H54 (cell line): ENCODE data around the gene SVIL.
"Not testable (repeated sequence)": the region's sequence is repeated elsewhere in the genome, so short reads cannot be mapped to it uniquely, and the experiment has no call there.

Experiments used
- DNase-seq: peaks from one replicate; pipeline ENCODE4 v3.0.0; 2011; ENCODE audit warnings: low spot score, mixed read lengths; ENCODE audit not compliant: insufficient read length
- FAIRE-seq: peaks from 3 replicates; lab custom pipeline; 2011; peaks lifted over from hg19 to GRCh38; lab: Jason Lieb, UNC
- POLR2A ChIP-seq: IDR thresholded peaks from 2 replicates; pipeline ENCODE4 v1.6.1; 2011; ENCODE audit warnings: low read depth, mild to moderate bottlenecking, low read length

Gene SVIL

DNA sequence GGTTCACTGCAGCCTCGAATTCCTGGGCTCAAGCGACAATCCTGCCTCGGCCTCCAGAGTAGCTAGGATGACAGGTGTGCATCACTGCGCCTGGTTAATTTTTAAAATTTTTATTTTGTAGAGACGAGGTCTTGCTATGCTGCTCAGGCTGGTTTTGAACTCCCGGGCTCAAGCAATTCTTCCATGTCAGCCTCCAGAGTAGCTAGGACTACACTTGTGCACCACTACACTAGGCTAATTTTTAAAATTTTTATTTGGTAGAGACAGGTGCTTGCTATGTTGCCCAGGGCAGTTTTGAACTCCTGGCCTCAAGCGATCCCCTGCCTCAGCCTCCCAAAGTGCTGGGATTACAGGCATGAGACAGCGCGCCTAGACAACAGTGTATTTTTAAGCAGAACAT, 120.5 kb downstream of the SVIL start:
- no peak for TF ChIP-seq POLR2A
- FAIRE-seq (no peak), DNase-seq (no peak)

DNA sequence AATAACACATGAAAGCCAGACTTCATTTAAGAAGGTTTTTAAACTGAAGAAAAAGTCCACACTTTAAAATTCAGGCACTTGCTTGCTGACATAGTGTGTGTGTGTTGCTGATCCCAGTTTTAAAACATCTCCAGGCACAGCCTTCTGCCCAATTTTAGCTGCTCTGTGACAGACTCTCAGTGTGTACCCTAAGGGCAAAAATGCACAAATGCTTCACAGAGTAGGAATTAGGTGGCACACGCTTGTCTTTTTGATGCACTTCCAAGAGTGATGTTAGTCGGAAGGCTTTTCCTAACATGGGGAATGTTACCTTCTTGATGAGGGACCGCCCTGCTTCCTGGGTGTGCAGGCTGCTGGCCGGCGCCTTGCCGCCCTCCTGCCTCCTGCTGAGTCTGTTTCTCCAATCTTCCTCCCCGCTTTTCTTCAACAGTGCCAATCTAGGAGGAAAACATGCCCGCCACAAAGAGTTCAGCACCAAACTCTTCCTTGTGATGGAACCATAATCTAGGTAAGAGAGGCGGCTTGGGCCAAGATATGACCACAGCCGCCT, 122.3 kb downstream of the SVIL start:
- FAIRE-seq (no peak), DNase-seq (no peak)
- no peak for TF ChIP-seq POLR2A

DNA sequence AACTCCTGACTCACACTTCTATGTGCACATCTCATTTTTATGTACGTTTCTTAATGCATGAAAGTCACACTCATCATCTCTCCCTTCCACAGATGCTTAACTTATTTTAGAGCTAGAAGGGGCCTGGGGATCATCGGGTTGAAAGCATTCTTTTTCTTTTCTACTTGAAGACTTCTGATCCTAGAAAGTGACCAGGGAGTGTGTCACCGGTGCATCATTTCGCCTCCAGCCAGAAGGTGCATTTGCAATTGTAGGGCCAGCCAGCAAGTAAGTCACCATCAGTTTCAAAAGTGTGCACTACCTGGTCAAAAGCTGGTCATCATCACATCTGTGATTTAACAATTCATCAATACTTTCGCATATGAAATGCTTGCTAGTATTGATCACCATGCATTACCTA, 123.0 kb downstream of the SVIL start:
- not testable (repeated sequence) for DNase-seq, FAIRE-seq

DNA sequence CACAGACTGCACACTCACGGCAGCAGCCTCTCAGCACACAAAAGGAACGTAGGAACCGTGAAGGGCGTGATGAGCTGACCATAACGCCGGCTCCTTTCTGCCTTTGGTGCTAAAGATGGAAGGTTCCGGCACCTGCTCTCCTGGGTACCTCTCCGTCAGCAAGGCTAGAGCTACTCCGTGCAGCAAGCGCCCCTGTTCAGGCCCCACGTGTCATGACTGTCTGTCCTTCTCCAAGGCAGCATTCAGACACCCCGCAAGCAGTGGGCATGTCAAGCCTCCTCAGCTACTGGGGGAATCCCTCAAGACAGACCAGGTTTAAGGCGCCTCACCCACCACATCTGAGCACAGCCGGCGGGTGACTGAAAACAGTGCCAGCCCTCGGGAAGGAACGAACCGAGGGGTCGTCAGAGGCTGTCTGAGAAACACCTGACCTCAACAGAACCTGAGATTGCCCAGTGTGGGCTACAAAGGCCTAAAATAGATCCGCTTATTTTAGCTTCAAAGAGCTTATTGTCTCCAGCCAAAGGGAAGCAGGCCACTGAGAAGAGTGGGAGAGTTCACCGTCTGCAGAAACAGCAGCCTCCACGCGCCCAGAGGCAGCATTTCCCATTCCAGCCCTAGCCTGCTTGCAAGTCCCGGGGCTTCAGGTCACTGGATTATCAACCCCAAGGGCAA, 124.2 kb downstream of the SVIL start:
- DNase-seq, FAIRE-seq: not testable (repeated sequence)

DNA sequence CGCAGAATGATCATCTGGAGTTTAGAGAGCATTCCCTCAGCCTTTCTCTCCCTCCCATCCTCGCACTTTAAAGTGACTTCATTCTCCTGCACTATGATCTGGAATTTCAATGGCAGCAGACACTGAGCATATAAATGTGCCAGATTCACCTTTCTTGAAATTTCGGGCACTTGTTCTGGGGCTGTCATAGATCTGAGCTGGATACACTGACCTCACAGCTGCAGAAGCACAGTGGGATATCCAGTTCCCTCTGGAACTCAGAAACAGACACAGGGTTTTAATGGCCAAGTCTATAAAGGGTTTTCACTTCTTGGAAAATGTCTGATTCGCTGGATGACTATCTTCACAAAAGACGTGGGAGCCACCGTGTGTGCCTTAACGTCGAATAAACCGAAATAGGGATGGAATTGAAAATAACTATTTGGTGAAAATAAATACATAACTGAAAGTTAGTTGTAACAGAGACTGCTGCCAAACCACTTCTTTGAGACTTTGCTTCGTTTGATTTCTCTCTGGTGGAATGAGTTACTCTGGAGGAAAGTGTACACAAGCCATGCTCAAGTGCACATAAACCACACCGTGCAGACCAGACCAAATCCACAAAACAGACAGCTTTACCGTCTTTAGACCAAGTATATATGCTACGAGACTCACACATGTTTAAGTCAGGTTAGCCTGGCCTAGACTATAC, 126.1 kb downstream of the SVIL start:
- no peak for FAIRE-seq
- no peak for DNase-seq
- TF ChIP-seq POLR2A = no peak

DNA sequence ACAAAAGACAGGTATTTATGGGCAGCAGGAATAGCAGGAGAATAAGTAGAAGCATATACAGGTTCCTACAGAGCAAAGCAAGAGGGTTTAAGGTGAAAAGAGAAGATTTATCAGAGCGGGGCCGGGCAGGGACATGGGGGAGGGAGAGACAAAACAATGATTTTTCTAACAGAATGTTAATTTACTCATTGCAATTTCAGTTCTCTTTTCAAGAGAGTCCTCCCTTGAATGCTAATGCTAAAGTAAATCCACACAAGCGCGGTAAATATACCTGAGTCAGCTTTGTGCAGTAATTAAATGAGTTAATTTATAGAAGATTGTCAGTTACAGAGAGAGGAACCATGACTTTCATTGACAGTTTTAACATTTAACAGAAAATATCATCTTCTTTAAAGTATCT, 127.0 kb downstream of the SVIL start:
- DNase-seq, FAIRE-seq: not testable (repeated sequence)

DNA sequence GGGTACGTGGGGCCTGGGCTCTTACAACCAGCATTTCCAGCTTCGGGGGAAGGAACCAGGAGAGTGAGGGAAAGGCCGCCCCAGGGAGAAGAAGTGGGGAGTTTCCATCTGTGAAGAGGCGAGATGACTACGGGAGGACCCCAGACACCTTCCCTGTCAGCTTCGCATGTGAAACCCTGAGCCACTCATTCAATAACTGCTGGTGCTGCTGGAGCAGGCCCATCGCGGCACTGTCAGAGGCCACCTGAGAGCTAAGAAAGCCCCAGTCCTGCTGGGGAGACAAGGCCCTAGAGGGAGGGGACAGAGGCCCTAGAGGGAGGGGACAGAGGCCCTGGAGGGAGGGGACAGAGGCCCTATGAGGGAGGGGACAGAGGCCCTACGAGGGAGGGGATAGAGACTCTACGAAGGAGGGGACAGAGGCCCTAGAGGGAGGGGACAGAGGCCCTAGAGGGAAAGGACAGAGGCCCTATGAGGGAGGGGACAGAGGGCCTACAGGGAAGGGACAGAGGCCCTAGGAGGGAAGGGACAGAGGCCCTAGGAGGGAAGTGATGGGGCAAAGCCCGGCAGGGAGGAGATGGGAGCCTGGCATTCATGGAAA, 128.3 kb downstream of the SVIL start:
- DNase-seq, FAIRE-seq: not testable (repeated sequence)

DNA sequence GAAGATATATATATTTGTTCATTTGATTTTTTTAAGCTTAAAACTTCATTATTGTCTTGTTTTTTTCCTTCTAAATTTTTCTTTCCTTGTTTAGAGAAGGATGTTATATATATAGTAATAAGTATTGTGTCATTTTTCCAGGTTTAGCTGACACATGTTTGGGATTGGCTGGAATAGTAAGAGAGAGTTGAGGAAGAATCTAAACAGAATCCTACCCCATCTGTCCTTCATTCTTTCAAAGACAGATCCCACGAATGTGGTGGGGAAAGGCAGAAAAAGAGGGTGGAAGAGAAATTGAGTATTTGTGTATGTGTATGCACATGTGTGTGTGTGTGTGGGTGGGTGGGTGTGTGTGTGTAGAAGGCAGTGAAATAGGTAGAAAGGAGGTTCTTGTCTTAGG, 132.4 kb downstream of the SVIL start:
- DNase-seq (no peak), FAIRE-seq (no peak)
- TF ChIP-seq POLR2A = no peak

DNA sequence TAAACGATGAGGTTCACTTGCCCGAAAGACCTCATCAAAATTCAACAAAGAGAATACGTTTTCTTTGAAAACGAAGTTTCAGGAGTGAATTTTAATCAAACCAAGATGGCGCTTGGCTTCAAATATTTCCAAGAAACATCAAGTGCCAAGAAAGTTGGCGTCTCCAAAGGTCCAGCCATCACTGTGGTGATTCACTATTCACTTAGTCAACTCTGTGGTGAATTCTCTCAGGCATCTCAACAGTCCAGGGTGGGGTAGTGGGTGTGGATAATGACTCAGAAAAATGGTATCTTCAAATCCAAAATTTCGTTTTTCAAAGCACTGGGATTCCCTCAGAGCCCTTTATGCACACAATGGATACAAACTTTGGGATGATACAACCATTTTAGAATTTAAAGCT, 133.1 kb downstream of the SVIL start:
- peak; percentile 66 for DNase-seq
- no peak for TF ChIP-seq POLR2A

DNA sequence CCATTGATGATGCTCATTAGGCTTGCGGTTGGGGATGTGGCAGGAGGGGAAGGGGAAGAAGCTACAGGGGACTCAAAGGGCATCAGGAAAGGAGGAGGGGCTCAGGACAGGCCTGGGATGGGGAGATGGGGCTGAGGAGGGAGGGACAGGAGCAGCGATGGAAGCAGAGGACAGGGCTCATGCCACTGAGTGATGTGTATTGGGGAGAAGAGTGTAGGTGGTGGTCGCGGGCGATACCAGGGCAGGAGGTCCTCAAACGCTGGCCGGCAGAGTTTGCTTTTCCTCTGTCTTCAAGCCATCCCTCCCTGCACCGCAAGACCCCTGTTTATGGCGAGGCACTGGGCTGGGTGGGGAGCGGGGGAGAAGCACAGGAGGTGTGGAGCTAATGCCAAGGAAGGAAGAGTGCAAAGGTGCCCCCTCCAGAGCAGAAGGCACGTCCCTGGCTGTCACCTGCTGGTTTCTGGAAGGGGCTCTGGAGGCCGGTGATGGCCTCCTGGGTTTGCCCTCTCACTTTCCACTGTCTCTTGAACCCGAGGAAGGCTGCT, 134.7 kb downstream of the SVIL start:
- TF ChIP-seq POLR2A = no peak
- FAIRE-seq (no peak), DNase-seq (no peak)

More for the DNA sequence above, 133.1 kb downstream of the SVIL start:
- peak; percentile 92 for FAIRE-seq

DNA sequence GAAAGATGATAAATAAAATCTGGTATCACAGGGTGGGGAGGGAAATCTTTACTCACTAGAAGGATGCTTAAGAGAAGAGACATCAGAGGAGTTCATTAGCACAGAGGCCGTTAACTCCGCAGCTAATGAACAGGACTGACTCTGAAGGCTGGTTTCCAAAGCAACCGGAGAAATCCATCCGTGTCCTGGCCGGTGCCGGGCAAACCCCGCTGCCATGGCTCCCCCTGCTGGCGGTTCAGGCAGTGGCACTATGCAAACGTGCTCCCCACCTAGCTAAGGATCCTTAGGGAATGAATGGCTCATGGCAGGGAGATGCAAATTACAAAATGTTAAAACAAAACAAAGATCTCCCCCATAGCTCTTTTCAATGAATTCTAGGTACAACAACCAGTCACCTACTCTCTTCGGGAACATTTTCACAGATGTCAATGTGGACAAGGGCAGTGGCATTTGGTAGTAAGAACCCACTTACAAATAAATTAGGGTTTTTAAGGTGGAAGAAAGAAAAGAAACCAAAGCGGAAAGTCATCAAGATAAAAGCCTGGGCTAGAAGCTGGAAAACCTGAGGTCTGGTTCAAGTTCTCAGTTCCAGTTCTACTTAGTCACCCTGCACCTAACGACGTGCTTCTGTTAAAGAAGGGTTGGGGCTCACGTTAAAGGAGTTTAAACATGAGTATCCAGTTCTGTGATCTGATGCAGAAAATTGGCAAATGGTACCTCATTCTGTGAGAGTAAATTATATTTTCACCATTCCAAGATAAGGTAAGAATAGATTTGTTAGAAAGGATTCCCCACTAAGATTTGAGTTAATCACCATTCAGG, 138.2 kb downstream of the SVIL start:
- FAIRE-seq = peak; percentile 62
- no peak for TF ChIP-seq POLR2A
- peak; percentile 49 for DNase-seq

DNA sequence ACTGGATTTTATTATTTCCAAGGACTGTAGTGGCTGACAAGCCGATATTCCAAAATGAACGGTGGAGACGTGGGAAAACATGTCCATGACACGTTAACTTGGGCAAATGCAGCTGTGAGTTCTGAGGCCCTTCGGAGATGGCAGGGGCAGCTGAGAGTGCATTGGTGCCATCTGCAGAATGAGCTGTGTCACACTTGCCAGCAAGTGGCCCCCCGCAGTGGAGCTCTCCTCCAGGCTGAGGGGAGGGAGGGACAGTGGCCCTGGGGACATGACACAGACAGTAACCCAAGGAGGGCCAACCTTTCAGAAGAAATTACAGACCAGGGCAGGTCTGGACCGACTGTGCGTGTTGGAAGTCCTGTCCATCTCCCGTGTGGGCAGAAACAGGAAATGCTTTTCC, 139.4 kb downstream of the SVIL start:
- no peak for DNase-seq
- no peak for FAIRE-seq
- TF ChIP-seq POLR2A = no peak

DNA sequence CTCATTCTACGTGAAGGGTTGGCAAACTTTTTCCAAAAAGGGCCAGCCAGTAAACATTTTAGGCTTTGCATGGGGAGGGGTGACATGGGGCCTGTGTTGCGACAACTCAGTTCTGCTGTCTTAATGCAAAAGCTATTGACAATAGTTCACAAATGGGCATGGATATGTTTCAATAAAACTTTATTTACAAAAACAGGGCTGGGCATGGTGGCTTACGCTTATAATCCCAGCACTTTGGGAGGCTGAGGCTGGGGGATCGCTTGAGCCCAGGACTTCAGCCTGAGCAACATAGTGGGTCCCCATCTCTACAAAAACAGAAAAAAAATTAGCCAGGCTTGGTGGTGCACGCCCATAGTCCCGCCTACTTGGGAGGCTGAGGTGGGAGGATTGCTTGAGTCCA, 141.1 kb downstream of the SVIL start:
- TF ChIP-seq POLR2A = no peak
- FAIRE-seq (no peak), DNase-seq (no peak)
